HG03039 (cell line): ENCODE measurements around the gene PMFBP1.

ENCODE experiments used
- ATAC-seq: cut with Tn5 transposase; IDR thresholded peaks from one replicate; pipeline ENCODE4 v1.9.1; 2021; ENCODE audit warnings: mild to moderate bottlenecking, moderate library complexity; ENCODE audit not compliant: unreplicated experiment

PMFBP1 gene

DNA sequence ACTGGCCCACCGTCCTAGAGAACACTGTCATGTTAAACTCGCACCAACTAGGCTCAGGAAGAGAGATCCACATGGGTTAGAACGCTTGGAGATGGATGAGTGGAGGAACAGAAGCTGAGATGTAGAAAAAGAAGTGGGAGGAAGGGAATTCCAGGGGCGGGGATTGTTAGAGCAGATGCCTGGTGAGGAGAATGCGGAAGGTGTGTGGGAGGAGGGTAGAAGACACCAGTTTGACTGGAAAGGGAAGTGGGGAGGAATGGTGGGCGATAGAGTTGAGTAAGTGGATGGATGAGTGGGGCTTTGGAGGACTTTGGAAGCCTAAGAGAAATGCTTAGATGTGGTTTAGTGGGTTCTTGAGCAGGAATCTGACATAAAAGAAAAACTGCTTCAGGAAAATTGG lies 40.9 kb downstream of the PMFBP1 start:
- no peak for ATAC-seq

DNA sequence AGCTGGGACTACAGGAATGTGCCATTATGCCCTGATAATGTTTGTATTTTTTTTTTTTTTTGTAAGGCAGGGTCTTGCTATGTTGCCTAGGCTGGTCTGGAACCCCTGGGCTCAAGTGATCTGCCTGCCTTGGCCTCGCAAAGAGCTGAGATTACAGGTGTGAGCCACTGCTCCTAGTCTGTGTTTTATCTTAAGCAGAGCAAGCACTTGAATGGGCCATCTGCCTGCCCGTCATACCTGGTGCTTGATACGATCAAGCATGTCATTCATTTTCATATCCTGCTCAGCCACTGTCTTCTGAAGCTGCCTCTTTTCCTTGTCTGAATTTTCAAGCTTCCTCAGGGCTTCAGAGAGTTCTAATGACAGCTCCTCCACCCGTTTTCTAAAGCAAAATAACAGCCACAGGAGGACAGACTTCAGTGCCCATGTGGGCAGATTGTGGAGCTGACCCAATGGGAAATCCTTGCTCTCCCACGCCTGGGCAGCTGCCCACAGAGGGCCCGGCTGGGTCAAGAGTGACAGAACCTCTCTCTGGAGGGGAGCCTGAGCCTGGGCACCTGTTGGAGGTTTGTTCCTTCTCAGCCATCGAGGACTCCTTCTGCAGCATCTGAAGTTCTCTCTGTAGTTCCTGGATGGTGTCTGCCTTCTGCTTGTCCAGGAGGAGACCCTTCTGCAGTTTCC lies 41.8 kb downstream of the PMFBP1 start:
- no peak for ATAC-seq

DNA sequence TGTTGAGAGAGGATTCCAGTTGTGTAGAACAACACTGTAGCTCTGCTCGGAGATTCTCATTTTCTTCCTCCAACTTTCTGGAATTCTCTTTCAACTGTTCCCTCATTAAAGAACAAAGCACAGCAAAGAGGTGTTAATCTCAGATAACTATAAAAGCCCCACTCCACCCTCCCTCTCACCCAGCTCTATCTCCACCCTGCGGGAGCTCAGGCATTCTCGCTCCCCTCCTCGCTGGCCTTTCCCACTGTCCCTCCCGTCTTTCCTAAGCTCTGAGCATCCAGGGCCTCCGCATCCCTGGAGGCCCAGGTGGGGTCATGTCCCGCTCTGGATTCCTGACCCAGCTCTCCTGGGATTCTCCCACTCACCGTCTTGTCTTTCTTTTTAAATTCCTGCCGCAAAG lies 43.3 kb downstream of the PMFBP1 start:
- no peak for ATAC-seq

DNA sequence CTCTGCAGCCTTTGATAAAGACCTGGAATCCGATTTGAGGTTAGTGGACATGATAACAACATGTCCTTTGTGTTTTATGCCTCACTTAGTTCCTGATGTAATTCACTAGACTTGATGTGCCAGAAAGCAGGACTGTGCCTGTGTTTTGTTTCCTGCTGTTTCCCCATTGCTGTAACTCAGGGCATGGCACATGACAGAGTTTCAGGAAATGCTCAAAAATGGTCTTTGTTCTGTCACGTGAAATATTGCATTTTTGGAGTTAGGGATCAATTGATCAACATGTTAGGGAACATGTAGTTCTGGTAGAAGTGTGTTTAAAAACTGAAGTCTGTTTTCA lies 45.6 kb downstream of the PMFBP1 start:
- no peak for ATAC-seq

DNA sequence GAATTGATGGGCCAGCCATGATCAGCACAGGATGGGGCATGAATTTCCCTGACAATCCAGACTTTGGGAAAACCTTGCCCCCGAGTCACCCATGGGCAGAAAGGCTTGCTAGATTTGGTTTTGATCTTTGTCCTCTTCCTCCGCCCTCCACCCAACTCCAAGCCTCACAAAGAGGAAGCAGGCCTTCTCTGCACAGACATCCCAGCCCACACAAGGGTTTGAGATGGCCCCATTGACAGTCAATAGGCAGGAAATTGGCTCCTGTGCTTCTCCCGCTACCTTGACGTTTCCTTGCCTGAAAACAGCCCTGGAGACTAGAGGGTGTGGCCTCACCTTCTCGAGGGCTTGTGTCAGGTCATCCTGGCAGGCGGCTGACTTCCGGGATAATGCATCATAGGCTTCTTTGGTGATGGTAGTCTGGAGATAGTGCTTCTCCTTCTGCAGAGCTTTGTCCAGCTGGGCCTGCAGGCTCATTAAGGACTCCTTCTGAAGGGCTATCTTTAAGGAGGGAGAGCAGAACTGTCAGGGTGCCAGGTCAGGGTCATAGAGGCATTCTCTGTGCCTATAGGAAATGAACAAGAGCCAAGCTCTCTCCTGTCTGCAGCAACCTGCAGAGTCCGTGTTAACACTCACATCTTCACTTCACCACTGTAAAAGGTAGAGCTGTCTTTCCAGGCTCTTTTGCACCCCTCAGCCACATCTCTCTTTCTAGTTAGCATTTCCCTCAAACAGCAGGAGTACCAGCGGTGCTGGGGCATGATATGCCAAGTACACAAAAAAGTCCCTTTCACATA lies 46.1 kb downstream of the PMFBP1 start:
- no peak for ATAC-seq

DNA sequence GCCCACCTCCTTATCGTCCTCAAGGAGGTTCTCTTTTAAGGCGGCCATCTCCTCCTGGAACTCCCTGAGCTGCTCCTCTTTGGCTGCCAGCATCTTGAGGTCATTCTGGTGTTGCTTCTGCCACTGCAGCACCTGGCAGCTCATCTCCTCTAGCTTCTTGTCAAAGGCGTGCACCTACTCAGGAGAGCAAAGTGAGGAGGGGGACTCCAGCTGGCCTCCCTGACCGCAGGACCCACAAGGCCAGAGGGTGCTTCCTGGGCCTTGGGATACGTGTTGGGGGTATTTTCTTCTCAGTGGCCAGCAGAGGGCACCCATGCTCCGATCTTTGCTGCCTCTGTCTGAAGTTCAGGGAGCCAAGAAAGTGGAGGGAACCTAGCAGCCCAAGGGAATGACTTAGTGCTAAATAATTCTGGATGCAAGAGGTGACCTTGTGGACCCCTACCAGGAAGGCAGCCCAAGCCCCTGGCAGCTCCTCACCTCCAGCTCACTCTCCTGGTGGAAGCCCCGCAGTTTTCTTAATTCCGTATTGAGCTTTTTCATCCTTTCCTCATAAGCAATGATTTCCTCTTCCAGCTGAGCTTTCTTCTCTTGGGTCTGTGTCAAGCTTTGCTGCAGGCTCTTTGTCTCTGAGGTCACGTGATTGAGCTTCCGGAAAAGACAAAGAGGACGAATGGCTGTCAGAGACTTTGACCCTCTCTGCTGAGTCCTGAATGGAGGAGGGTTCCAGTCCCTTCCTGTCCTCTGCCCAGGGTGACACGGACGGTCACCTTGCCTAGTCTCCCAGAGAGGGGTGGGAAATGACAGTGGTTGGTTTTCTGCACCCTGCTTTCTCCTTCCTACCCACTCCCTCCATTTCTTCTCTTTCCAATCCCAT lies 47.0 kb downstream of the PMFBP1 start:
- ATAC-seq, result no peak

DNA sequence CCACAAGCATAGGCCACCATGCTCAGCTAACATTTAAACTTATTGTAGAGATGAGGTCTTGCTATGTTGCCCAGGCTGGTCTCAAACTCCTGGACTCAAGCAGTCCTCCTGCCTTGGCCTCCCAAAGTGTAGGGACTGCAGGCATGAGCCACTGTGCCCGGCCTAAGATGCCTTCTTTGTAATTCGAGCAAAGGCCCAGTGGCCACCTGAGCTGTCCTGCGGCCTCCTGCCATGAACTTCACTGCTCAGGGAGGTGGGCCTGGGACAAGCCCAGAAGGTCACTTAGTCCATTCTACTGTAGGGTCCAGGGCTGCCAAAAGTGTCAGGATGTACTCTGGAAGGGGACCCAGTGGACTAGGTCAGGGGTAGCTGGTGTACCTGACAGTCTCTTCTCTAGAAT lies 47.8 kb downstream of the PMFBP1 start:
- no peak for ATAC-seq

DNA sequence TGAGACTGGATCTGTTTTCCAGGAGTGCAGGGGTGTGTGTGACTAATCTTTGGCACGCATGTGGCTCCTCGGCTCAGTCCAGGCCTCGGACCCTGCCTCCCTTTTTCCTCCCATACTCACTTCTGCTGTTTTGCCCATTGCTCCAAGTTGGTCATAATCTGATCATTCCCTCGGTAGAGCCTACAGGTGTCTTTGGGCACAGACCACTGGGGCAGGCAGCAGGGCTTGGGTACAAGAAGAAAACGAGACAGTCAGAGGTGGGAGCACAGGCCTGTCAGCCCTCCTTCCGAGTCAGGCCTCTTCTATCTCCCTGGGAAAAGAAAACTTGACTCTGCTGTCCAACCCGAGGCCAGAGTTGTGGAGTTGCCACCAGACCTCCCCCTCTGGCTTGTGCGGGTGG lies 48.5 kb downstream of the PMFBP1 start:
- ATAC-seq, result no peak

DNA sequence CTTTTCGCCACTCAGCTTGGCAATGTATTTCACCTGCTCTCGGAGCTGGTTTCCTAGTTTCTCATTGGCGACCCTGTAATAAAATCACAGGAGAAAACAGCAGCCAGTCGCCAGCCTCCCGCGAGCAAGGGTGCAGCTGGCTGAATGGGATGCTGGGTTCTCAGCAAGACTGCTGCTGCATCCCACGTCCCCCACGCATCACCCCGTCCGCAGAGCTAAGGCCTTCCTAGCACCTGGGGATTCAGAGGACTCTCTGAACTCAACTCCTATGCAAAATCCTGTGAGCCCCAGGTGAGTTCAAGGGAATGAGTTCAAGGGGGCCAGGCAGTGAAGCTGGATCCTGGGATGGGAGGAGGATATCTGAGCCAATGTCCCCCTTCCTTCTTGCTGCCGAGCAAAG lies 49.0 kb downstream of the PMFBP1 start:
- ATAC-seq, result no peak

DNA sequence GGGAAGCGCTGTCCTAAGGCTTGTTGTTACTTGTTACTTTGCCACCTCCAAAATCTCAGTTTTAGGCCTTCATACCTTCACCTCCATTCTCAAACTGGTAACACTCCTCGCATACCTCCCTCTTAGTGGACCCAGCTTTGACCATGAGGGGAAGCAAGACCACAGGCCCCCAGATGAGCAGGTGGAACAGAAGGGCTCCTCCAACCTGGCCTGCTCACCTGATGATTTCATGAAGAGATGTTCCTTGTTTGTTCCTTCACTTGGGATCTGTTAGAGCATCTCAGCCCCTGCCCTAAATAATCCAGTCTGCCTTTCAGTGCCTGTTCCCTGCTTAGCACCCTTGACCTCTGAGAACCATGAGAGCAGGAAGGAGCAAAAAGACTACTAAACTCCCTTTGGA lies 49.6 kb downstream of the PMFBP1 start:
- ATAC-seq, result no peak

DNA sequence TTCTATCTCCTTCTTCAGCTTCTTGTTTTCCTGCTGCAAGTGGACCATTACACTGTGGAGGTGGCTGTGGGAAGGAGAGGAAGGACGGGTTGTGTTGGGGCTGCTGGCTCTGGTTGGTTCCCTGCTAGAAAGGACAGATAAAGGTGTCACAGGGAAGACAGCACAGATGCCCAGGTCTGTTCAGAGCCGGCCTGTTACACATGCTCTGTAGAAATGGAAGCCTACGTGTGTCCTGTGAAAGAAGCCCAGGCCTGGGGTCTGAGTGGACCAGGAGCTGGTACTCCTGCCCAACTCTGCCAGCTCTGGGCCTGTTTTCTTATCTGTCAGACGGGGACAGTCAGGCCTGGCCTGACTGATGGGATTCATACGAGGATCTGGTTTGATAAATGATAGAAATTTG lies 51.9 kb downstream of the PMFBP1 start:
- ATAC-seq, result no peak

DNA sequence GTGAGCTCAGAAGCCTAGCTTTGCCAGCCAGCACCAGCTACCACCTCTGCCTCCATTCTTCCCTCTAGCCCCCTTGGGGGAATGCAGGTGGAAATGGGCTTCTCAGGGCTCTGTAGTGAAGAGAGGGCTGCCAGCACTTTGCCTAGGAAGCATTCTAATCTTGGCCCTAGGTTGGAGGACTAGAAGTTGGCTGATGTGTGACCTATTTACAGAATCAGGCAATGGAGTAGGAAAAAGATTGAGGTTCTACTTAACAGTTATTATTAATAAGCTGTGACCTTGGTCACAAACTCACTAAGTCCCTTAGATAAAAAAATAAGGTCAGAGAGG lies 58.4 kb downstream of the PMFBP1 start:
- no peak for ATAC-seq

DNA sequence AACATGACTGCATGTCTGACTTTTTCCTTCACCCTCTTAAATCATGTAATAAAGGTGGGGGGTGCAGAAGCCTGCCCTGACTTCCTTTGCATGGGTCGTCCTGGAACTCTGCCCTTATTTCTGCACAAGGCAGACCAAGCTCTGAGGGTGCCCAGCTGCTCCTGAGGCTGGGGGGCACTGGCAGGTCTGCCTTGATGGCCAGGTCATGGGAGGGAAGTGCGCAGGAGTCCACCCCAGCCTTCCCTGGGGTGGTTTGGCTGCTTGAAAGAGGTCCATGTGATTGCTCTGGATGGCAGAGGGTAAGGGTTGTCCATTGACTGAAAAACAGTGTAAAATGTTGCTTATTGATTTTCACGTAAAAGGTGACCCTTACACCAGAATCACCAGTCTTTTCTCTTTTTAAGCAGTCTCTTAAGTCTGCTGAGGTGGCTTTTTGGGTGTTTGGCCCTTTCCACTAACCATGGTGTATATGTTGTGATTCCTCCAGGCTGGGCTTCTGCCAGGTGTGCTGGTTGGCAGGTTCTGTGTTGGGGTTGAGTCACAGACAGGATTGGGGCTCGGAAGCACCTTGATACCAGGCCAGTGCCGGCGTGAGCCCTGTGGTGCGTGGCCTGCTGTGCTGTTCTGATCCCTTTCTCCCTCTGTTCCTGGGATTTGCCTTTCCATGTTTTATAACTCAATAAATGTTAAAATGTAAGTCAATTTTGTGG lies 58.9 kb downstream of the PMFBP1 start:
- no peak for ATAC-seq

DNA sequence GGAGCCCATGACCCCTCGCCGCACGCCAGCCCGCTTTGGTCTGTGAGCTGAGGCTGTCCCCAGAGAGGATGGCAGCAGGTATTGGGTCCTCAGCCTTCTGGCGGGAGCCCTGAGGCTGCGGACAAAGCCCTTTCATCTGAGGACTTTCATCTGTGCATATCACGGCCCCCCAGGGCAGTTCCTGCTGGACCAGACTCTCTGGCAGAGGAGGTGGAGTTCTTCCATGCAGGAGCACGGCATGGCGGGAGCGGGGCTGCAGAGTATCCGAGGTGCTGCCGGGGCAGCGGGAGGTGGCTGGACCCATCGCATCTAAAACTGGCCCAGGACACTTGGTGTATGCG lies 59.5 kb downstream of the PMFBP1 start:
- no peak for ATAC-seq

DNA sequence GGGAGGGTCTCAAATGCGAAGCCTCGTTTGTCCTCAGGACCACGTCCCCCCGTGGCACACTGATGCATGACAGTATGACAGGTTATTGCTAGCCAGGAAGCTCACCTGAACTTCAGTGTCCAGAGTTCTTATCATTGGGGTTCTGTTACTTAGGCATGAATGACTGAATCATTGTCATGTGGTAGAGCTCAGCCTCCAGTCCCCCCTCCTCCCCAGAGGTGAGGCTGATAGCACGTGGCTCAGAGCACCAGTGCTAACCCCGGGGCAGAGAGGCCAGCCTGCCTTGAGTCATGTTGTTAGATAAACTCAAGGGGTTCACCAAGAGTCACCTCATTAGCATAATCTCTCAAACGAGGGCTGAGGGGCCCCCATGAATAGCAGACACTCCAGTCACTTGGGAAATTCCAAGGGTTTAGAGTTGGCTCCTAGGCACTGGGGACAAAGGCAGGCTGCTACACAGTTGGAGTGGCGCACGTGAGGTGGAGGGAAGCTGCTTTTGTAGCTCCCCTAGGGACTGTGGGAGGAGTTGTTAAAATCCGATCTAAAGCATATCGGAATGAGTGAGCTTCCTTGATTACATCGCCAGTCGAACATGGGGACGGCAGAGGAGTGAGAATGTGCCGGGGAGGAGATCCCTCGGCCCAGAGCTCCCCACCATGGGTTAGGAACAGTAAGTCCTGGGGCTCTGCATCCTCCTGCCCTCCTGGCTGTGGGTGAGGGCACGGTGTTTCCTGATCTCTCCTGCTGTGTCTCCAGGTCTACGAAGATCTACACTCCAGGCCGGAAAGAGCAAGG lies 60.1 kb downstream of the PMFBP1 start:
- ATAC-seq, result no peak

DNA sequence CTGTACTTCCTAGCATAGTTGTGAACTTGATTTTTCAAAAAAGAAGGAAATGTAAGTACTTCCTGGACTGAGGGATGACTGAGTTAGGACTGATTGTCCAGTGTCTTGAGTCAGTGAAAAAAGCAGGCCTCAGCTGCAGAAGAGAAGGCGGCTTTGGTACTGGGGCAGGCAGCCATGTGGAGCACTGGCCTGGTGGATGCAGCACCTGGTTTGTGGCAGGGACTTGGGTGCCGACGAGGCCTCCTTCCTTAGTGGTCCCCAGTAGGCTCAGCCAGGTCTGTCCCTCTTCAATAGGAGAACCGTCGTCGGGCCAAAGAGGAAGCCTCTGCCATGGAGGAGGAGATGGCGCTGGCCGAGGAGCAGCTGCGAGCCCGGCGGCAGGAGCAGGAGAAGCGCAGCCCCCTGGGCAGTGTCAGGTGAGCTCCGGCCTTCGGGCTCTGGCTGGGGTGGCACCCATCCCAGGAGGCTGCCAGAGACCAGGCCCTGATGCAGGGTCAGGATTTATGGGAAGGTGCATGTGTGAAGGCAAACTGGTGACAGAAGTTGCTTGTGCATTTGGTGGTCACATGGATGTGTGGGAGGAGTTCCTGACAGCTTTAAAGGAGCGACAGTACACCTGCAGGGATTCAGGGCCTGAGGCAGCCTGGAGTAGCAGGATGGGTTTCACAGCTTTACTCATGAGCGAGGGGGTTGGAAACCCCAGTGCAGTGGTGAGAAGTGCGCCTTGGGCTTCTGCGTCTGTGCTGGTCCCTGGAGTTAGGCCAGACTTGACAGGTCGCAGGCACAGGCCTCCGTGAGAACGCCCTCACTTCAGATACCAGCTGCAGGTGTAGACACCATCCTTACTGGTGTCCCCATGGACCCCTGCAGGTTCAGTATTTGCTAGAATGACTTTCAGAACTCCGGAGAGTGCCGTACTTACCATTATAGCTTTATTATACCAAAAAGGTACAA lies 61.0 kb downstream of the PMFBP1 start:
- ATAC-seq, result no peak

DNA sequence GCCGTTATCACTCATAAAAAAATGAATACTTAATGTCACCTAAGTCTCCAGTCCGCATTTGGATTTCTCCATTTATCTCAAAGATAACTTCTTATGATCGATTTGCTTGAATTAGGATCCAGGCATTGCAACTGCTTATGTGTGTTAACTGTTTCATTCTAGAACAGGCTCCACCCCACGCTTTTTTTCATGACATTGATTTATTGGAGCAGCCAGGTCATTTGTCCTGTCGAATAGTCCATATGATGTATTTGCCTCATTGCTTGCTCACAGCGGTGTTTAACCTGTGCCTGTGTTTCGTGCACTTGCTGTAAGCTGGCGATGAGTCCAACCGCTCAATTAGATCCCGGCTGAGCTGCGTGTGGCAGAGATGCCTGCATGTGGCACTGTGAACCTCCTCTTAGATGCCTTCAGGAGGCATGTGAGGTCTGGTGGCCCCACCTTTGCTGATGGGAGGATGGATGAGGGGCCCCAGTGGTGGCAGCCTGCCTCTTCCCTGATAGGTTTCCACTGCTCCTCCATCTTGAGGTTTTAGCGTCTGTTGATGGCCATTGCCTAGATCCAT lies 61.9 kb downstream of the PMFBP1 start:
- no peak for ATAC-seq

DNA sequence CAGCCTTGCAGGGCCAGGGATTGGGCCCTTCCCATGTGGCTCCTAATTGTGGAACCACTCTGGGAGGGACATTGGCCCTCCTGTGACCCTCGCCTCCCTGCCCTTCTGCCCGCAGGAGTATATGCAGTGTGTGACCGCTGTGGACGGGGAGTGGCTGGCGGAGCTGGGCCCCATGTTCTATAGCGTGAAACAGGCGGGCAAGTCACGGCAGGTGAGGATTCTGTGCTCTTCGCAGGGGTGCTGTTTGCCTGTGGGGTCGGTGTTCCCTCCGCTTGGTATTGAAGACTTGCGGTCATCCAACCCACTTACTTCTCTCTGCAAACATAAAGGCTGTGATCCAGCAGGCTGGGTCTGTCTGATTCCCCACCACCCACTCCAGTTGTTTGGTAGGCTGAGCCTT lies 62.7 kb downstream of the PMFBP1 start:
- no peak for ATAC-seq
